Glomerular visceral epithelial cell (primary cell): ENCODE data around the gene MRPL27.

Source experiments
- DNase-seq: peaks from one replicate; pipeline ENCODE4 v3.0.0-alpha.2; 2016; ENCODE audit errors: extremely low spot score

MRPL27 gene

DNA sequence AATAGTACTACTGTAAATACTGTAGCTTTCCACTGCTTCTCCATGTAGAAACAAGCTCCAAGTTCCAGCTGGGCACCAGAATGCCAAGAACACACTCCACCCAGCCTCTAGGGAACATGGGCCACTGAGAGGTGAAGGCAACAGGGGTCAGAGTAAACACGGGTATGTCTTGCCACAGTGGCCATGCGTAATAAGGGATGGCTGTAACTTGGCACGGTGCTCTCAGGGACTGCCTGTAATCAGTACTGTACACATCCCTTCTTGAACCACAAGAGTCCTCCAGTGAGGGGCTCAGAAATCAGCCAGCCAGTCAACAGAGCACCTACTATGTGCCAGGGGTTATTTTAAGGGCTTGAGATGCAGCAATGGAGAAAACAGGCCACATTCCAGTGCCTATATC lies 13.5 kb upstream of the MRPL27 start:
- no peak for DNase-seq

GRCh38 chr17:50382931-50383330 lies 9.9 kb upstream of the MRPL27 start:
- no peak for DNase-seq

- no peak for DNase-seq
These were observed 8.9 kb upstream of the MRPL27 start for GRCh38 chr17:50381920-50382319.

GRCh38 chr17:50381260-50381815 lies 8.4 kb upstream of the MRPL27 start:
- DNase-seq, result no peak

GRCh38 chr17:50380369-50381259 lies 7.6 kb upstream of the MRPL27 start:
- no peak for DNase-seq

GRCh38 chr17:50379351-50380132 lies 6.6 kb upstream of the MRPL27 start:
- no peak for DNase-seq

DNA sequence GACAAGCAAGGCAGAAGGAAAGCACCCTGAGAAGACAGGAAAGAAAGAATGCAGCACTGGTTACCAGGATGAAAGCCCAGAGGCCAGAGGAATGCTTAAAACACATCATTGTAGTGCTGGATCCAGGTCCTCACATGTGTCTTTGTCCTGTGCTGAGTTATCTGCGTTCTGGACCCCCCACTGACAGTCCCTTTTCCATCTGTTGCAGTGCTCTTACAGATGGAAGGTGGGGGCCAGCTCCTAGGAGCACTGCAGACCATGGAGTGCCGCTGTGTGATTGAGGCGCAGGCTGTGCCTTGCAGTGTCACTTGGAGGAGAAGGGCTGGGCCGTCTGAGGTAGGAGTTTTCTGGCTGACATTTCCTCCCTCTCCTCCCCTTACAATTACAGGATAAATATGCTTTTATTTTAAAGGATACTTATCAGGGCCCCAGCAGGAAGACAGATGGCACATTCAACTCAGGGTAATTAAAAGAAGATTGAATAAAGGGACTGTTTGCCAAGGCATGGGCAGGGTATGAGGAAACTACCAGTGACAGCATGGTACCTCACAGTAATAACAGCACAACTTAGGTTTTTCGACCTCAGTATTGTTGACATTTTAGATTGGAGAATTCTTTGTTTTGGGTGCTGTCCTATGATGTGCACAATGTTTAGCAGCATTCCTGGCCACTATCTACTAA lies 3.0 kb upstream of the MRPL27 start:
- no peak for DNase-seq

DNA sequence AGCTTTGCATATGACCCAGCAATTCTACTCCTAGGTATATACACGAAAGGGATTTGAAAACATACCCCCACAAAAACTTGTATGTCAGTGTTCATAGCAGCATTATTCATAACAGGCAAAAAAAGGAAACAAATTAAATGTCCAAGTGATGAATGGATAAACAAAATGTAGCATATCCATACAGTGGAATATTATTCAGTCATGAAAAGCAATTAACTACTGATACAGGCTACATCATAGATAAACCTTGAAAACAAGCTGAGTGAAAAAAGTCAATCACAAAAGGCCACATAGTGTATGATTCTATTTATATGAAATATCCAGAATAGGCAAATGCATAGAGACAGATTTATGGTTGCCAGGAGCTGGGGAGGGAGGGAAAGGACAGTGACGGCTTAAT lies 721 bp upstream of the MRPL27 start:
- DNase-seq, result no peak

DNA sequence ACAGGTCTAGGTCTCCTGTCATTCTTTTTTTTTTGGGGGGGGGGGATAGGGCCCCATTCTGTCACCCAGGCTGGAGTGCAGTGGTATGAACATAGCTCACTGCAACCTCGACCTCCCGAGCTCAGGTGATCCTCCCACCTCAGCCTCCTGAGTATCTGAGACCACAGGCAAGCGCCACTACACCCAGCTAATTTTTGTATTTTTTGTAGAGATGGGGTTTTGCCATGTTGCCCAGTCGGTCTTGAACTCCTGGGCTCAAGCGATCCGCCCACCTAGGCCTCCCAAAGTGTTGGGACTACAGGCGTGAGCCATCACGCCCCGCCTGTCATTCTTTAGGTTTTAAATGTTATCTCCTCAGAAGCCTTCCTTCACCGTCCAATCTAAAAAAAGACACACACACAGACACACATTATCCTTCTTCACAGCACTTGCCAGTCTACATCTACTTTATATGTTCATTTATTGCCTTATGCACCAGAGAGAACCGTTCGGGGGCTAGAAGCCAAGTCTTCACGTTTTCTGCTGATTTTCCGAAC lies 694 bp downstream of the MRPL27 start:
- no peak for DNase-seq

DNA sequence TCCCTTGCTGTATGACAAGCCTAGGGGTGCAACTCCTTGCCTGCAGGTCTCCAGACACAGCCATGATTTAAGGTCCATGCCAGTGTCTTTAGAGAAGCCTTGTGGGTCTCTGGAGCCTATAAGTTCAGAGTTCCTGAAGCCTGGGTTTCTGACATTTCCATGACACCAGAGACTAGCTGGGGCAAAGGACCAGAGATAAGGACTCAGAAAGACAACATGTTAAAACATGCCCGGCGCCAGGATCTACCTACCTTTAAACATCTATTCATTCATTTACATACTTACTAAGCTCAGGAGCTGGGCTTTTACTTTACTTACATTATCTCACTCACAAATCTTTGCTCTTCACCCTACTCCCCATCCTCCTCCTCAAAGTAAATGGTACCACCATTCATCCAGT lies 1.5 kb downstream of the MRPL27 start:
- DNase-seq, result no peak

DNA sequence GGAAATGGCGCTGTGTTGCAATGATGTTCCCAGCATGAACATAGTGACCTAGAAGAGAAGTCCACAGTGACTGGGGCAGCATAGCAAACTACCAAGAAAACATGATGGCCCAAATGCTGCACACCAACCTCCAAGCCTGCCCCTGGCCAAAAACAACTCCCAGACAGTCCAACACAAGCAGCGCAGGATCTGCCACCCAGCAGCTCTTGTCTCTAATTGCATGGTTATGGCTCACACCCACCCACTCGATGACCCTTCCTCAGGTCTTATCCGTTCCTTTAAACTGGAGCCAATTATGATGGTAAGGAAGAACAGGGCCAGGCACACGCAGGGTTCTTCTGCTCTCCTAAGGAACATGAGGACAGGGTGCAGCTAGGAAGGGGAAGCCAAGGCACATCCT lies 2.9 kb downstream of the MRPL27 start:
- DNase-seq, result no peak

DNA sequence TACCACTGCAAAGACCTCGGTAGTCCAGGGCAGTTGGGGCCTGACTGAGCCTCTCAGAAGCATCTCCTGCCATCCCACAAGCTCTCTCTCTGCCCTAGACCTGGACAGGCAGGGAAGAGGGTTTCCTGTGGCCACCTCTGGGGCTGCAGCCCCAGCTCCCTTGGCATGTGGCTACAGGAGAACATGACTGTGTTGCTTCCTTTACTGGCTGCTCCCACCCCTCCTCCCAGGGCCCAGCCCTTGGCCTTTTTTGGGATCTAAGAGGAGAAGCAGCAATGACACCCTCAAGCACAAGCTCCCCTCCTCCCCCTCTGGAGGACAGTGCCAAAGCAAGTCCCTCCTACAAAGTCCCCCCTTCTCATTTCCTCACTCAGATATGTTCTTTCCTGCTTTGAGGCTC lies 5.6 kb downstream of the MRPL27 start:
- no peak for DNase-seq

DNA sequence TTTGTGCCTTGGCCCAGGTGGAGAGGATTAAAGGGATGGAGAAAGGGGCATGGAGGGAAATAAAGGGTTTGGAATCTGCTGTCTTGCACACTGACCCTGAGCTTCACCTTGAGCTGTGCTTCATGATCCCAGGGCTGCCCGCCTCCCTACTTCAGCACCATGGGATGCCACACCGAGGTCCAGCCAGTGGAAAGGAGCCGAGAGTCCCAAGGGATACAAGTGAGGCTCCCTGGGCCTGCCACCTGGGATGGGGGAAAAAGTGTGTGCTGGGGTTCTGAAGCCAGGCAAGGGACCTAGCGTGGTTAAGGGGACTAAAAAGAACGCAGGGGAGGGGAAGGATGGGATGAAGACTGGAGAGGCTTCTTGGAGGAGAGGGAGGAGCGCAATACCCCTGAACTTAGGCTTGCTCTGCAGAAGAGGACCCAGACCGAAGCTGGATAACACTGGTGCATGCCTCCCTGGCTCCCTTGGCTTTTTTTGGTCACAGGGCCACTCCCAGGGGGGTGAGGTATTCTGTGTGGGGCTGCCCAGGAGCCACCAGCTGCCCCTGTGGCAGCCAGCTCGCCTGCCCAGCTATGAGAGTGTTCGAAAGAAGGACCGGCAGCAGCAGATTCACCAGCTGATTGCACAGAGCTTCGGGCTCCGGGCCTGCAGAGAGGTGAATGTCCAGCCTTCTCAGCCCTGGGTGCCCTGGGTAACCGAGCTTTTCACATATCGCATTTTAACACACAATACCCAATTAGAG lies 7.2 kb downstream of the MRPL27 start:
- no peak for DNase-seq

GRCh38 chr17:50365165-50365564 lies 7.8 kb downstream of the MRPL27 start:
- DNase-seq, result no peak

DNA sequence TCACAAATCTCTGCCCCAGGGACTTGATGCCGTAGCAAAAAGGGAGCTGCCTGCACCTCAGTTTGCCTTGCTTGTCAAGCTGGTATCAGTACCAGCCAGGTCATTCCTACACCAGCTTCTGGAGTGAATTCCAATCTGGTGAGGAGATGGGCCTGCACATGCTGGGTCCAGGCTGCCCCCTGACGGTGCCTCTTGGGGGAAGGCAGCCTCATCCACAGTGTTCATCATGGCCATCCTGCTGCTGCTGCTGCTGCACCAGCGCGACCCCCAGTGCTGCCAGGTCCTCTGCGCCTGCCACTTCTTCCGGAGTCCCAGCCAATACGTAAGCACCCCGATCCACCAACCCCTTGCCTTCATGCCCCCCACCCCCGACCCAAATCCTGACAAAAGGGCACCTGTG lies 8.3 kb downstream of the MRPL27 start:
- peak; percentile 44 for DNase-seq

GRCh38 chr17:50364061-50364458 lies 8.9 kb downstream of the MRPL27 start:
- DNase-seq, result no peak

GRCh38 chr17:50363217-50364060 lies 9.5 kb downstream of the MRPL27 start:
- peak; percentile 30 for DNase-seq

GRCh38 chr17:50362661-50363060 lies 10.3 kb downstream of the MRPL27 start:
- DNase-seq, result no peak

DNA sequence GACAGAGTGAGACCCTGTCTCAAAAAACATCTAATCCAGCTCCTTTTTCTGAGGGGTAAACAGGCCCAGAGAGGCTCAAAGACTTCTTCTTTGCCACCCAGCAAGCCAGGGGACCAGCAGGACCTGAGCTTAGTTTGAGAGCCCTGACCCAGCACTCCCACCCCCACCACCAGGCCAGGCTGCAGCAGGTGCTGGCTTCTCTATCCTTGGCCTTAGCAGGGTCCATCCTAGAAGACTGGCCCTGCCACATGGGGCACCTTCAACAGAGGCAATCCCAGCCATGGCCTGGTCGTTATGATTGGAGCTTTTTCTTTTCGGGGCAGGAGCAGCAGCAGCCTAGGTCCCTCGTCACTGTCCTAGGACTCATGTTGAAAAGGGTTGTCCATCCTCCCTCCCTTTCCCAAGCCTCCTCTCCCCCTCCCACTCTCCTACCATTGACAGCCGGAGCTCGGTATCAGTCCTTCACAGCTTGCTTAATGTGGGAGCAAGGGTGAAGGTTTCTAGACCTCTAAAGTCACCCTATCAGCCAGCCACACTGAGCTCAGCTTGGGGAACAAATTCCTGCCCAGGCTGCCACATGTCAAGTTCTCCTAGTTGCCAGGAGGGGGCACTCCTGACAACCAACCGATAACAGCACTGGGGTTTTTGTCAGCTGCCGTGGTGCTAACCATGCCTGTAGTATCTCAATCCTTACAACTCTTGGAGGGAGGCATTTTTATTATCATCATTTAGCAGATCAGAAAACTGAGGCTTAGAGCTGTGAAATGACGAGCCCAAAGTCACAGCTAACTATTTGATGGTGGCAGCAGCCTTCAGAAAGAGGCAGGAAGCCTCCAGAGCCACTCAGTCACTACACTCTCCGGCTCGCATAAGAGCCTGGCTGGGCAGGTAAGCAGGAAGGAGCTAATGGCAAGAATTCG lies 11.2 kb downstream of the MRPL27 start:
- peak; percentile 63 for DNase-seq
